GM19324 (cell line): ENCODE results near the gene DNASE2.

Experiments
- ATAC-seq: cut with Tn5 transposase; IDR thresholded peaks from one replicate; pipeline ENCODE4 v1.9.1; 2021; ENCODE audit warnings: mild to moderate bottlenecking, moderate library complexity; ENCODE audit not compliant: unreplicated experiment, low FRiP score

DNASE2 gene

GRCh38 chr19:12886969-12887747 is 5.9 kb upstream of the DNASE2 start, which contains the start of gene KLF1:
Gene KLF1, minus strand, starts transcription at chr19:12887201. Its CDS starts 61 bp downstream, at chr19:12887140.
- ATAC-seq, result no peak

- ATAC-seq, result no peak
These were observed 5.4 kb upstream of the DNASE2 start for GRCh38 chr19:12886651-12886968.

- ATAC-seq, result no peak
These were observed 4.8 kb upstream of the DNASE2 start for GRCh38 chr19:12885749-12886650.

GRCh38 chr19:12884926-12885748 is 3.9 kb upstream of the DNASE2 start:
- peak; percentile 30 for ATAC-seq

- no peak for ATAC-seq
These were observed 3.3 kb upstream of the DNASE2 start for GRCh38 chr19:12884627-12884925.

GRCh38 chr19:12884202-12884601 is 3.0 kb upstream of the DNASE2 start:
- no peak for ATAC-seq

GRCh38 chr19:12882589-12882988 is 1.3 kb upstream of the DNASE2 start:
- no peak for ATAC-seq

GRCh38 chr19:12880551-12881171 is 588 bp downstream of the DNASE2 start:
- no peak for ATAC-seq

- ATAC-seq, result no peak
These were observed 6.2 kb downstream of the DNASE2 start for GRCh38 chr19:12875086-12875485.

GRCh38 chr19:12873891-12874745 is 7.1 kb downstream of the DNASE2 start:
- no peak for ATAC-seq

GRCh38 chr19:12872941-12873890 is 8.0 kb downstream of the DNASE2 start:
- ATAC-seq, result no peak

- ATAC-seq, result no peak
These were observed 9.0 kb downstream of the DNASE2 start for GRCh38 chr19:12872255-12872654.

- ATAC-seq, result no peak
These were observed 9.6 kb downstream of the DNASE2 start for GRCh38 chr19:12871681-12872080.

- no peak for ATAC-seq
These were observed 12.6 kb downstream of the DNASE2 start for GRCh38 chr19:12868540-12869112.

GRCh38 chr19:12867120-12868099 is 13.8 kb downstream of the DNASE2 start:
- no peak for ATAC-seq

- no peak for ATAC-seq
These were observed 14.7 kb downstream of the DNASE2 start for GRCh38 chr19:12866416-12867119.
